HEK293T (cell line): ENCODE measurements around the gene KRT14.
"Not testable (repeated sequence)": the region's sequence is repeated elsewhere in the genome, so short reads cannot be mapped to it uniquely, and the experiment has no call there.

Source experiments
- CTCF ChIA-PET: fragments of 350-600 bp; formaldehyde crosslinking; extraction: SDS; loops from one replicate; lab custom pipeline; 2021; ENCODE audit warnings: antibody characterized with exemption, inconsistent platforms; lab: Yijun Ruan, JAX
- POLR2A ChIA-PET: fragments of 350-600 bp; formaldehyde crosslinking; extraction: SDS; loops from one replicate; lab custom pipeline; 2020; ENCODE audit warnings: antibody characterized with exemption, inconsistent platforms; lab: Yijun Ruan, JAX
- DNase-seq: peaks from one replicate; pipeline ENCODE4 v3.0.0; 2012; ENCODE audit warnings: mixed read lengths; ENCODE audit errors: extremely low spot score
- ARNT ChIP-seq: fragments of 450-650 bp; IDR thresholded peaks from 2 replicates; pipeline ENCODE4 v1.6.1; 2017; ENCODE audit warnings: mild to moderate bottlenecking
- BHLHE40 ChIP-seq: fragments of 450-650 bp; IDR thresholded peaks from 2 replicates; pipeline ENCODE4 v1.6.1; 2016; ENCODE audit warnings: mild to moderate bottlenecking, moderate library complexity, borderline replicate concordance
- CTBP1 ChIP-seq: fragments of 450-650 bp; IDR thresholded peaks from 2 replicates; pipeline ENCODE4 v1.6.1; 2016; ENCODE audit warnings: borderline replicate concordance
- ELF4 ChIP-seq: fragments of 450-650 bp; IDR thresholded peaks from 2 replicates; pipeline ENCODE4 v1.6.1; 2017; ENCODE audit warnings: antibody characterized with exemption
- FOXA1 ChIP-seq: fragments of 450-650 bp; IDR thresholded peaks from 2 replicates; pipeline ENCODE4 v1.6.1; 2016; ENCODE audit warnings: mild to moderate bottlenecking
- FOXK2 ChIP-seq: fragments of 450-650 bp; IDR thresholded peaks from 2 replicates; pipeline ENCODE4 v1.6.1; 2016; ENCODE audit warnings: mild to moderate bottlenecking
- FOXM1 ChIP-seq: fragments of 450-650 bp; IDR thresholded peaks from 2 replicates; pipeline ENCODE4 v1.6.1; 2017; ENCODE audit warnings: mild to moderate bottlenecking, borderline replicate concordance
- HDGF ChIP-seq: fragments of 450-650 bp; IDR thresholded peaks from 2 replicates; pipeline ENCODE4 v1.6.1; 2017; ENCODE audit warnings: antibody characterized with exemption, borderline replicate concordance
- L3MBTL2 ChIP-seq: fragments of 450-650 bp; conservative IDR thresholded peaks from 2 replicates; pipeline ENCODE4 v1.6.1; 2016; ENCODE audit warnings: mild to moderate bottlenecking
- LEF1 ChIP-seq: fragments of 450-650 bp; IDR thresholded peaks from 2 replicates; pipeline ENCODE4 v1.6.1; 2017; ENCODE audit warnings: mild to moderate bottlenecking, borderline replicate concordance
- NFRKB ChIP-seq: fragments of 450-650 bp; IDR thresholded peaks from 2 replicates; pipeline ENCODE4 v1.6.1; 2016; ENCODE audit warnings: mild to moderate bottlenecking, moderate library complexity
- SP1 ChIP-seq: fragments of 450-650 bp; IDR thresholded peaks from 2 replicates; pipeline ENCODE4 v1.6.1; 2017
- SUZ12 ChIP-seq: fragments of 450-650 bp; IDR thresholded peaks from 2 replicates; pipeline ENCODE4 v1.6.1; 2016; ENCODE audit warnings: mild to moderate bottlenecking
- TARDBP ChIP-seq: fragments of 450-650 bp; IDR thresholded peaks from 2 replicates; pipeline ENCODE4 v1.6.1; 2016
- ZNF384 ChIP-seq: fragments of 450-650 bp; IDR thresholded peaks from 2 replicates; pipeline ENCODE4 v1.6.1; 2016
- TF ChIP-seq, protein P1 (sequence below): fragments of 450-650 bp; IDR thresholded peaks from 2 replicates; pipeline ENCODE4 v1.6.1; 2016

KRT14 gene

DNA sequence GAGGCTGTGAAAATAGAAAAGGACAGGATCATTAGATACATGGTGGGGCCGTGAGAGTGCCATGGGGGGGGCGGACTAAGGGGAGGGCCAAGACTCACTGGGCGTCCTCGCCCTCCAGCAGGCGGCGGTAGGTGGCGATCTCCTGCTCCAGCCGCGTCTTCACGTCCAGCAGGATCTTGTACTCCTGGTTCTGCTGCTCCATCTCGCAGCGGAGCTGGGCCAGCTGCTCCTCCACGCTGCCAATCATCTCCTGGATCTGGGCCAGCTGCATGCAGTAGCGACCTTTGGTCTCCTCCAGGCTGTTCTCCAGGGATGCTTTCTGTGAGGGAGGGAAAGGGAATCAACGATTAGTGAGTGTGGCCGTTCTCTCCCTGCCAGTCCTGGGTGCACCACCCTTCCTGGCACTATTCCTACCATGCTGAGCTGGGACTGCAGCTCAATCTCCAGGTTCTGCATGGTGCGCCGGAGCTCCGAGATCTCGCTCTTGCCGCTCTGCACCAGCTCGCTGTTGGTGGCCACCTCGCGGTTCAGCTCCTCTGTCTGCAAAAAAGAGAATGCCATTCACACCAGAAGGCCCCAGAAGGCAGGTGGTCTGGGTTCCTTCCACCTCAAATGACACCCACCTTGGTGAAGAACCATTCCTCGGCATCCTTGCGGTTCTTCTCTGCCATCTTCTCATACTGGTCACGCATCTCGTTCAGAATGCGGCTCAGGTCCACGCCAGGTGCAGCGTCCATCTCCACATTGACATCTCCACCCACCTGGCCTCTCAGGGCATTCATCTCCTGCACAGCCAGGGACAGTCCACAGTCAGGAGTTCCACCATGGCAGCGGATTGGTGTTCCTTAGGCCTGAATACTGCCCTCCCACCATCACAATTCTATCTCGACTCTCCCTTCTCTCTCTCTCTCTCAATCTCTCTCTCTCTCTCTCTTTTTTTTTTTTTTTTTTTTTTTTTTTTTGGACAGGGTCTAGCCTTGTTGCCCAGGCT is 3.3 kb downstream of the KRT14 start:
- ChIA-PET CTCF (interaction anchor here (1.6 to 1.9 kb wide), 2 partner anchors 34 to 65 kb away, joined by 5 read pairs; no protein-coding TSS in a partner anchor), POLR2A (no interaction called here)
- no peak for TF ChIP-seq BHLHE40
- TF ChIP-seq, protein P1, sequence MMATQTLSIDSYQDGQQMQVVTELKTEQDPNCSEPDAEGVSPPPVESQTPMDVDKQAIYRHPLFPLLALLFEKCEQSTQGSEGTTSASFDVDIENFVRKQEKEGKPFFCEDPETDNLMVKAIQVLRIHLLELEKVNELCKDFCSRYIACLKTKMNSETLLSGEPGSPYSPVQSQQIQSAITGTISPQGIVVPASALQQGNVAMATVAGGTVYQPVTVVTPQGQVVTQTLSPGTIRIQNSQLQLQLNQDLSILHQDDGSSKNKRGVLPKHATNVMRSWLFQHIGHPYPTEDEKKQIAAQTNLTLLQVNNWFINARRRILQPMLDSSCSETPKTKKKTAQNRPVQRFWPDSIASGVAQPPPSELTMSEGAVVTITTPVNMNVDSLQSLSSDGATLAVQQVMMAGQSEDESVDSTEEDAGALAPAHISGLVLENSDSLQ, result no peak
- no peak for TF ChIP-seq L3MBTL2
- no peak for TF ChIP-seq NFRKB
- no peak for TF ChIP-seq TARDBP
- no peak for TF ChIP-seq FOXK2
- TF ChIP-seq LEF1, result no peak
- TF ChIP-seq ARNT, result no peak
- TF ChIP-seq ELF4, result no peak
- TF ChIP-seq CTBP1, result no peak
- TF ChIP-seq ZNF384, result no peak
- TF ChIP-seq FOXM1, result no peak
- TF ChIP-seq SUZ12, result no peak
- no peak for DNase-seq

DNA sequence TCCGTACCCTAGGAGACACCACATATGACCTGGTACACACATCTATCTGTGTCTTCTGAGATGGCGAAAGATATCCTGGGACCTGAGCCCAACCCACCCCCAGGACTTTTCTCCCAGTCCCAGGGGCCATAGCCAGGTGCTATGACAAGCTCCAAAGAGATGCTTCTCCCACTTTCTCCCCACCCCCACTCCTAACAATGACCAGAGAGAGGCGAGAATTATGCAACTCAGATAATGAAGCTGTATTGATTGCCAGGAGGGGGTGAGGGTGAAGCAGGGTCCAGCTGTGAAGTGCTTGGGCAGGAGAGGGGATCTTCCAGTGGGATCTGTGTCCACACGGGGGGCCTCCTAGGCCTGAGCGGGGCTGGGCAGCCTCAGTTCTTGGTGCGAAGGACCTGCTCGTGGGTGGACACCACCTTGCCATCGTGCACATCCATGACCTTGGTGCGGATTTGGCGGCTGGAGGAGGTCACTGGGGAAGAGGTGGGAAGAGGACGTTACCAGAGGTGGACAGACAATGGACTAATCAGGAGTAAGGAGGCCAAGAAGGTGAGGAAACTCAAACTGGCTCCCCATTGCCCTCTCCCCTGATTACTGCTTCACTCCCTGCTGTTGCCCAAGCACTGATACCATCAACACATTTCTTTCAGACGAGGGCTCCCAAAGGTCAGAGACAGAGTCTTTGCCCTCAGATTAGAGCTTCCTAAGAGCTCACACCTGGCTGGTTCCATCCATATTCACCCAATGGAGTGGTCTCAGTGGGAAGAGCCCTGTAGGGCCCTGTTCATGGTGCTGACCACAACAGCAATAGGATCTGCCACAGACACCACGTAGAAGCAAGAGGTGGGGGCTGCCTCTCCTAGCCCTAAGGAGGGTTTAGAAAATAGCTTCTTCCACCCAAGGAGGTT is 4.4 kb downstream of the KRT14 start:
- POLR2A ChIA-PET, result interaction anchor here (1.1 to 1.2 kb wide), 2 partner anchors 83 to 106 kb away, joined by 3 read pairs; no protein-coding TSS in a partner anchor
- CTCF ChIA-PET, result interaction anchor here (0.9 to 1.9 kb wide), 3 partner anchors 33 to 80 kb away, joined by 4 to 7 read pairs (median 5); no protein-coding TSS in a partner anchor
- not testable (repeated sequence) for DNase-seq

DNA sequence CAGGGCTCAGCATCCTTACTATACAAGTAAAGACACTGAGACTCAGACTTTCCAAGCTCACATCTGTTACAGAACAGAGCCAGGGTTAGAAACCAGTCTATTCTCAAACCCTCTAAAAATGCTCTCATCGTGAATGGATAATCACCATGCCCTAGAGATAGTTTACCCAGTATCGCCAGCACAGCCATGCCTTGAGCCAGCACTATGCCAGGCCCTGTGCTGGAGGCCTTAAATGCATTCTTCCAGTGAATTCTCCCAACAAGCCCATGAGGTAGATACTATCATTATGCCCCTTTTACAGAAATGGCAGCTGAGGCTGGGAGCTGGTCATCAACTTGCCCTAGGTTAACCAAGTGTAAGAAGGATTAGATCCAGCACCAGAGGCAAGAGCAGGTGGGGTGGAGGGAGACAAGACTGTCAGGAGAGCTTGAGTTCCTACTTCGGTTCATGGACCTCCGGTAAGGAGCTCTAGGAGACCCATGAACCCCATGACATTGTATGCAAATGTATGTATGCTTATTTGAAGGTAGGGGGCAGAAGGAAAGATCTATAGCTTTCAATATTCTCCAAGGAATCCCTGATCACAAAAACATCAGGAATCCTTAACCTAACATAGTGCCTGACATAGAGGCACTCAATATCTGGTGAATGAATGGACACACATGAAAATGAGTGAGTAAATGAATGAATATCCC is 5.2 kb downstream of the KRT14 start:
- no peak for DNase-seq
- ChIA-PET CTCF (interaction anchor here (1.1 to 1.9 kb wide), 3 partner anchors 24 to 81 kb away, joined by 3 to 7 read pairs (median 5); no protein-coding TSS in a partner anchor), POLR2A (interaction anchor here (1.1 to 1.2 kb wide), 2 partner anchors 84 to 107 kb away, joined by 3 read pairs; no protein-coding TSS in a partner anchor)
- TF ChIP-seq ELF4 (no peak), HDGF (no peak), FOXK2 (no peak), L3MBTL2 (no peak), SP1 (no peak), SUZ12 (no peak)
- TF ChIP-seq, protein P1, result no peak

DNA sequence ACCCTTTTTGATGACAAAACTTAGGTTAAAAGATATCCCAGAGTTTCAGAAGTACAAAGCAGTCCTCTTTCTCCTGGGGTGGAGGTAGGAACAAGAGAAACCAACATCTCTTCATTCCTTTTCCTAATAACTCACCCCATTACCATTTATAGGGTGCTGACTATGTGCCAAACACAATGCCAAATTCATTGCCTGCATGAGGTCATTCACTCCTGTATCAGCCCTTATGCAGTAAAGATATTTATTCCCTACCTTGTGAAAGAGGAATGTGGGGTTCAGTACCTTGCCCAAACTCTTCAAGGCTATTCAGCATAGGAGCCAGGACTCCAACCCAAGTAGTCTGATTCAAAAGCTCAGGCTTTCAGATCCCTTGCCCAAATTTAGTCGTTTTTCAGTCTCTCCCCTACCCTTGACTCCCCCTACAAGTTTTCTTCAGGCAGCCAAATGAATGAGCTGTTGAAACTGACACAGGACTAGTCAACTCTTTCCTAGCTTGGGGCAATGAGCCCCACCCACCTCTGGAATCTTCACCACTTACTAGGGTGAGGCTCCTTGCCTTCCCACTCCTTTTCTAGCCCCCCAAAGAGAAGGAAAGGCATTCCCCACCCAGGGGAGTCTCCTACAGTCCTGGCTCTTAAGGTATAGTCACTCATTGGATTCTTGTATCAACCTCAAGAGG is 5.9 kb downstream of the KRT14 start:
- CTCF ChIA-PET, result interaction anchor here (1.1 to 1.7 kb wide), 2 partner anchors 23 to 82 kb away, joined by 3 to 7 read pairs; no protein-coding TSS in a partner anchor
- POLR2A ChIA-PET, result interaction anchor here (1.2 kb wide), 1 partner anchor 107 kb away, joined by 3 read pairs; no protein-coding TSS in a partner anchor
- DNase-seq, result no peak
- no peak for TF ChIP-seq L3MBTL2

DNA sequence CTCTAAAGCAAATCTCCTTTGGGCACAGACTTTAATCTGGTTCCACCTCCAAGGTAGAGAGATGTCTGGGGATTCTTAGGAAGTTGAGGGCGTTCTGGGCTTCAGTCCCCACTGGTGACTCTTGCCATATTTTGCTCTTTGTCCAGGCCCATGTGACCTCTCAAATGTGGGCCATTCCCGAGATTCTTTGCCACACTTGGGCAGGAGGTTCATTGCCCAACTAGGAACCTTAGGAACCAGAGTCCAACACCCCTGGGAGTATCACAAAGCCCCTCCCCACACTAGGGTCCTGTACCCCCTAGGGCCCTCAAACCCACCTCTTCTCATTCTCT is 6.5 kb downstream of the KRT14 start:
- DNase-seq, result no peak
- ChIA-PET POLR2A (interaction anchor here (0.9 to 1.5 kb wide), 2 partner anchors 86 to 108 kb away, joined by 3 to 4 read pairs; partner anchors contain the start of gene EIF1), CTCF (interaction anchor here (0.5 to 1.6 kb wide), 9 partner anchors 9 to 123 kb away, joined by 3 to 16 read pairs (median 3); no protein-coding TSS in a partner anchor)
- TF ChIP-seq BHLHE40, result no peak
- TF ChIP-seq LEF1, result no peak
- TF ChIP-seq, protein P1, result no peak
- TF ChIP-seq FOXA1, result no peak
- no peak for TF ChIP-seq NFRKB
- TF ChIP-seq ELF4, result no peak
- TF ChIP-seq CTBP1, result no peak
- no peak for TF ChIP-seq SUZ12
- no peak for TF ChIP-seq ARNT
